ENCODE data around the gene MYB. TPM values are rescaled to one million over a fixed set of nuclear protein-coding genes. Genes with fewer than 3 reads are reported as not detected.
"Not testable (repeated sequence)": the region's sequence is repeated elsewhere in the genome, so short reads cannot be mapped to it uniquely, and the experiment has no call there.

MYB gene
- polyA plus RNA-seq, 1 experiment, result 0.10 TPM

DNA sequence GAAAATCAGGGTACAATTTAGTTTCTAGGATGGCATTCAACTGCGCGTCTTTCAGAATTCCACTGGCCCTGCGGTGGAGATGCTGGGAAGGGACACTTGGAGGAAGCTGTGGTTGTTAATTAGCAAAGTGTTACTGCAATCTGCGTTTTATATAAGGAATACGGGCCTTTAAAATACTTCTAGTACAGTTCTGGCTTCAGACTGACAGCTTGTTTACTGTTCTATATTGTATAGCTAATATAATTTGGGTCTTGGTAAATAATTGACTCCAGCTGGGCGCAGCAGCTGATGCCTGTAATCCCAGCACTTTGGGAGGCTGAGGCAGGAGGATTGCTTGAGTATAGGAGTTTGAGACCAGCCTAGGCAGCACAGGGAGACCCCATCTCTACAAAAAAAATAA lies 63.7 kb downstream of the MYB start:
- ChIA-PET POLR2A (no interaction called here), CTCF (no interaction called here)
- TF ChIP-seq CTCF (IDR thresholded peaks at IDR 0.05; ENCODE audit: low read depth, low read length), result no peak
- DNase-seq (ENCODE audit: low read depth, low spot score), result no peak
- no peaks in the 10 kb centered on the region for H3K27me3 ChIP-seq (ENCODE audit: control insufficient read depth, insufficient read depth, low read length)
- no peak overlapping the region for H3K27ac ChIP-seq (ENCODE audit: low read depth, low read length)
- H3K9me3 ChIP-seq (ENCODE audit: control insufficient read depth, insufficient read depth, low read length), result no peaks in the 10 kb centered on the region
- no peak overlapping the region for H3K4me3 ChIP-seq (ENCODE audit: low read depth, low read length)

DNA sequence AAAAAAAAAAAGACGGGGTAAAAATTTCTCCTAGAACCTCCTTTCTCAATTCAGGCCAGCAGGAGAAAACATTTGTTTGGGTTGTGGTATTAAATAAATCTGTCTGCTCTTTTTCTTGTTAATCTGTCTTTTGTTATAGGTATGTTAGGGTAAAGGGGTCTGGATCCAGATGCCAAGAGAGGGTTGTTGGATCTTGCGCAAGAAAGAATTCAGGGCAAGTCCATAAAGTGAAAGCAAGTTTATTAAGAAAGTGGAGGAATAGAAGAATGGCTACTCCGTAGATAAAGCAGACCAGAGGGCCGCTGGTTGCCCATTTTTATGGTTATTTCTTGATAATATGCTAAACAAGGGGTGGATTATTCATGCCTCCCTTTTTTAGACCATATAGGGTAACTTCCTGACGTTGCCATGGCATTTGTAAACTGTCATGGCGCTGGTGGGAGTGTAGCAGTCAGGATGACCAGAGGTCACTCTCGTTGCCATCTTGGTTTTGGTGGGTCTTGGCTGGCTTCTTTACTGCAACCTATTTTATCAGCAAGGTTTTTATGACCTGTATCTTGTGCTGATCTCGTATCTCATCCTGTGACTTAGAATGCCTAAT lies 65.4 kb downstream of the MYB start:
- POLR2A ChIA-PET; H3K9me3 ChIP-seq (ENCODE audit: control insufficient read depth, insufficient read depth, low read length); H3K27ac ChIP-seq (ENCODE audit: low read depth, low read length); H3K4me3 ChIP-seq (ENCODE audit: low read depth, low read length); CTCF ChIA-PET; H3K27me3 ChIP-seq (ENCODE audit: control insufficient read depth, insufficient read depth, low read length); DNase-seq (ENCODE audit: low read depth, low spot score): not testable (repeated sequence)

DNA sequence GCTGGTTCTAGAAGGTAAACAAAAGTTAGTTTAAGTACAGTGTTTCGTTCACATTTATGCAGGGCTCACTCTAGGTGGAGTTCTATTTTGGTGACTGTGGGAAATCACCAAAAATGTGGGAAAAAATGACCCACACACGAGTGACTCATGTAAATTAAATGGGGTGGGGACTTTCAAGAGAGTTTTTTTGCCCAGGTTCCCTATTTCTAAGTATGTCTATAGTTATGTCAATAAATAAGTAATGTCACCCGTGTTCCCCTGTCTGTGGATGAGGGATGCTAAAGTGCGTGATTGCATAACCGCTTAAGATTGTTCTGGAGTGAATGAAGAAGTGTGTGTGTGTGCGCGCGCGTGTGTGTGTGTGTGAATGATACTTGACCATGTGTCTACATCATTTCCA lies 69.1 kb downstream of the MYB start:
- DNase-seq (ENCODE audit: low read depth, low spot score), result no peak
- POLR2A ChIA-PET, result no interaction called here
- Histone ChIP-seq H3K9me3 (ENCODE audit: control insufficient read depth, insufficient read depth, low read length) (no peaks in the 10 kb centered on the region), H3K27ac (ENCODE audit: low read depth, low read length) (no peak overlapping the region), H3K27me3 (ENCODE audit: control insufficient read depth, insufficient read depth, low read length) (no peaks in the 10 kb centered on the region), H3K4me3 (ENCODE audit: low read depth, low read length) (no peak overlapping the region)
- CTCF ChIA-PET, result no interaction called here
- TF ChIP-seq CTCF (IDR thresholded peaks at IDR 0.05; ENCODE audit: low read depth, low read length), result no peak

GRCh38 chr6:135250751-135251497 lies 69.8 kb downstream of the MYB start:
- TF ChIP-seq CTCF (IDR thresholded peaks at IDR 0.05; ENCODE audit: low read depth, low read length), result no peak
- H3K27me3 ChIP-seq (ENCODE audit: control insufficient read depth, insufficient read depth, low read length), result no peaks in the 10 kb centered on the region
- no peaks in the 10 kb centered on the region for H3K9me3 ChIP-seq (ENCODE audit: control insufficient read depth, insufficient read depth, low read length)
- no peak overlapping the region for H3K4me3 ChIP-seq (ENCODE audit: low read depth, low read length)
- ChIA-PET POLR2A (no interaction called here), CTCF (interaction anchor here (0.6 kb wide), 1 partner anchor 106 kb away, joined by 3 read pairs; no protein-coding TSS in a partner anchor)
- DNase-seq (ENCODE audit: low read depth, low spot score), result no peak
- H3K27ac ChIP-seq (ENCODE audit: low read depth, low read length), result no peak overlapping the region

- Histone ChIP-seq H3K4me3 (ENCODE audit: low read depth, low read length) (no peak overlapping the region), H3K27me3 (ENCODE audit: control insufficient read depth, insufficient read depth, low read length) (no peaks in the 10 kb centered on the region), H3K9me3 (ENCODE audit: control insufficient read depth, insufficient read depth, low read length) (no peaks in the 10 kb centered on the region), H3K27ac (ENCODE audit: low read depth, low read length) (no peak overlapping the region)
- ChIA-PET POLR2A (no interaction called here), CTCF (interaction anchor here (0.6 kb wide), 1 partner anchor 107 kb away, joined by 3 read pairs; no protein-coding TSS in a partner anchor)
- no peak for TF ChIP-seq CTCF (IDR thresholded peaks at IDR 0.05; ENCODE audit: low read depth, low read length)
- DNase-seq (ENCODE audit: low read depth, low spot score), result no peak
Measured at GRCh38 chr6:135251498-135252441, 70.7 kb downstream of the MYB start.

All from AG04450 (cell line).